Smooth muscle cell (in vitro differentiated cells): ENCODE results near the gene LAMA5. TPM values are rescaled to one million over a fixed set of nuclear protein-coding genes. Genes with fewer than 3 reads are reported as not detected.

Experiments
- DNase-seq: peaks from one replicate; lab custom pipeline; 2025; ENCODE audit not compliant: unreplicated experiment; lab: John Stamatoyannopoulos, UW
- H2AFZ ChIP-seq: fragments of 200-600 bp; sonication (generic); 2 replicates; pipeline ENCODE4 v1.6.0; 2016; ENCODE audit warnings: antibody characterized with exemption, low read depth, mild to moderate bottlenecking
- H3F3A ChIP-seq: fragments of 200-600 bp; sonication (generic); 2 replicates; pipeline ENCODE4 v1.6.0; 2017; ENCODE audit warnings: antibody characterized with exemption, low read depth
- H3K27ac ChIP-seq: fragments of 200-600 bp; sonication (generic); 2 replicates; pipeline ENCODE4 v1.5.1; 2016; ENCODE audit warnings: low read depth, mild to moderate bottlenecking
- H3K27me3 ChIP-seq: fragments of 200-600 bp; sonication (generic); 2 replicates; pipeline ENCODE4 v1.6.1; 2016; ENCODE audit warnings: low read depth, mild to moderate bottlenecking
- H3K36me3 ChIP-seq: fragments of 200-600 bp; sonication (generic); 2 replicates; pipeline ENCODE4 v1.5.1; 2016; ENCODE audit warnings: low read depth
- H3K4me1 ChIP-seq: fragments of 200-600 bp; sonication (generic); 2 replicates; pipeline ENCODE4 v1.5.1; 2016; ENCODE audit warnings: low read depth
- H3K4me2 ChIP-seq: fragments of 200-600 bp; sonication (generic); 2 replicates; pipeline ENCODE4 v1.6.0; 2016; ENCODE audit warnings: mild to moderate bottlenecking
- H3K4me3 ChIP-seq: fragments of 200-600 bp; sonication (generic); 2 replicates; pipeline ENCODE4 v1.5.1; 2016; ENCODE audit warnings: mild to moderate bottlenecking
- H3K79me2 ChIP-seq: fragments of 200-600 bp; sonication (generic); 2 replicates; pipeline ENCODE4 v1.6.0; 2016; ENCODE audit warnings: low read depth, mild to moderate bottlenecking
- H3K9ac ChIP-seq: fragments of 200-600 bp; sonication (generic); 2 replicates; pipeline ENCODE4 v1.6.0; 2016; ENCODE audit warnings: low read depth
- H3K9me3 ChIP-seq: fragments of 200-600 bp; sonication (generic); replicated peaks from 2 replicates; pipeline ENCODE4 v1.5.1; 2016; ENCODE audit warnings: low read depth
- H4K20me1 ChIP-seq: fragments of 200-600 bp; sonication (generic); 2 replicates; pipeline ENCODE4 v1.6.0; 2016; ENCODE audit warnings: low read depth
- CTCF ChIP-seq: fragments of 200-600 bp; sonication (generic); IDR thresholded peaks from 2 replicates; pipeline ENCODE4 v1.5.1; 2017; ENCODE audit warnings: borderline replicate concordance, mild to moderate bottlenecking, antibody characterized with exemption; ENCODE audit not compliant: insufficient read depth, poor library complexity, severe bottlenecking
- WGBS: methylation state at CpG from one replicate; pipeline ENCODE4 v1.1.7; 2016; ENCODE audit warnings: low lambda C conversion rate; 5-methylcytosine and 5-hydroxymethylcytosine counted together
- polyA plus RNA-seq: library from polyadenylated mRNA; unstranded; fragments of >200 nt; fragmentation: Nextera tagmentation; extraction: Ambion mirVana; gene quantifications from 2 replicates; pipeline ENCODE4 v1.2.1, GENCODE V29; 2016
- total RNA-seq: library from RNA; depleted of rRNA; stranded (reverse); fragments of >200 nt; gene quantifications from 2 replicates; pipeline ENCODE4 v1.2.3, GENCODE V29; 2014

LAMA5 gene
- total and polyA plus RNA-seq, 2 experiments from 2014 or later = 27.5 to 27.6 TPM

- no peak overlapping the region for H2AFZ ChIP-seq
- no peaks in the 10 kb centered on the region for H3F3A ChIP-seq
- peaks cover 3% of the 10 kb centered on the region for H3K9me3 ChIP-seq
- H3K4me3 ChIP-seq = no peak overlapping the region
- no peak for TF ChIP-seq CTCF
- H3K4me2 ChIP-seq = no peak overlapping the region
- H3K9ac ChIP-seq = no peak overlapping the region
- no peaks in the 10 kb centered on the region for H3K4me1 ChIP-seq
- H4K20me1 ChIP-seq = peaks cover 70% of the 10 kb centered on the region
- H3K79me2 ChIP-seq = peaks cover 17% of the 10 kb centered on the region
- peaks cover 10% of the 10 kb centered on the region for H3K36me3 ChIP-seq
- 89% methylated on average over 14 of the region's 14 CpGs for WGBS
- no peaks in the 10 kb centered on the region for H3K27me3 ChIP-seq
- H3K27ac ChIP-seq = no peak overlapping the region
- no peak for DNase-seq
Observed at GRCh38 chr20:62269378-62269777, 97.7 kb downstream of the LAMA5 start.

- 74% methylated on average over 7 of the region's 7 CpGs for WGBS
- Histone ChIP-seq H3K4me3 (no peak overlapping the region), H3K27ac (peak overlapping the region; percentile 65), H3K9me3 (peaks cover 3% of the 10 kb centered on the region), H3K4me1 (no peaks in the 10 kb centered on the region), H3K36me3 (peaks cover 14% of the 10 kb centered on the region), H3K9ac (no peak overlapping the region), H3K27me3 (no peaks in the 10 kb centered on the region), H3F3A (no peaks in the 10 kb centered on the region), H2AFZ (no peak overlapping the region), H3K4me2 (no peak overlapping the region), H4K20me1 (peaks cover 60% of the 10 kb centered on the region), H3K79me2 (peaks cover 19% of the 10 kb centered on the region)
- no peak for TF ChIP-seq CTCF
- DNase-seq = no peak
Observed at GRCh38 chr20:62268228-62268900, 98.7 kb downstream of the LAMA5 start.

GRCh38 chr20:62267543-62267942 lies 99.6 kb downstream of the LAMA5 start:
- H3K27ac ChIP-seq = peak overlapping the region; percentile 65
- no peak overlapping the region for H3K4me3 ChIP-seq
- H2AFZ ChIP-seq = no peak overlapping the region
- H3K9ac ChIP-seq = no peak overlapping the region
- peaks cover 59% of the 10 kb centered on the region for H4K20me1 ChIP-seq
- H3F3A ChIP-seq = no peaks in the 10 kb centered on the region
- H3K4me1 ChIP-seq = no peaks in the 10 kb centered on the region
- DNase-seq = no peak
- peak overlapping the region; percentile 10 for H3K4me2 ChIP-seq
- no peaks in the 10 kb centered on the region for H3K27me3 ChIP-seq
- H3K36me3 ChIP-seq = peaks cover 14% of the 10 kb centered on the region
- no peak for TF ChIP-seq CTCF
- H3K9me3 ChIP-seq = peaks cover 3% of the 10 kb centered on the region
- H3K79me2 ChIP-seq = peaks cover 19% of the 10 kb centered on the region
- WGBS = 61% methylated on average over 10 of the region's 10 CpGs

GRCh38 chr20:62266851-62267250 lies 100.3 kb downstream of the LAMA5 start:
- H2AFZ ChIP-seq = no peak overlapping the region
- H3K79me2 ChIP-seq = peaks cover 19% of the 10 kb centered on the region
- no peaks in the 10 kb centered on the region for H3K4me1 ChIP-seq
- H3K4me3 ChIP-seq = no peak overlapping the region
- H3K36me3 ChIP-seq = peaks cover 14% of the 10 kb centered on the region
- H3K27ac ChIP-seq = peak overlapping the region; percentile 65
- peaks cover 3% of the 10 kb centered on the region for H3K9me3 ChIP-seq
- H3F3A ChIP-seq = no peaks in the 10 kb centered on the region
- no peaks in the 10 kb centered on the region for H3K27me3 ChIP-seq
- H3K9ac ChIP-seq = no peak overlapping the region
- peaks cover 62% of the 10 kb centered on the region for H4K20me1 ChIP-seq
- no peak overlapping the region for H3K4me2 ChIP-seq
- WGBS = 95% methylated on average over 13 of the region's 13 CpGs
- no peak for DNase-seq
- no peak for TF ChIP-seq CTCF
